Stimulated activated CD8-positive, alpha-beta memory T cell treated with anti-CD3 and anti-CD28 coated beads, Interleukin-4, amount 100 ng/mL, for 4 hours (primary cell): ENCODE results near the gene HDAC8.

Source experiments
- DNase-seq, 2 donors: peaks; one replicate each; pipeline ENCODE4 v3.0.0-alpha.2; 2020; ENCODE audit warnings: low read depth in 2 of 2, low spot score in 1 of 2

Gene HDAC8

GRCh38 chrX:72382202-72382595 lies 190.4 kb downstream of the HDAC8 start:
- DNase-seq: no peak

- DNase-seq: no peak
Observed at GRCh38 chrX:72381439-72382201, 191.0 kb downstream of the HDAC8 start.

GRCh38 chrX:72376124-72376523 lies 196.5 kb downstream of the HDAC8 start:
- no peak for DNase-seq

- no peak for DNase-seq
Observed at GRCh38 chrX:72373136-72373535, 199.5 kb downstream of the HDAC8 start.

GRCh38 chrX:72372735-72373134 lies 199.9 kb downstream of the HDAC8 start:
- no peak for DNase-seq

- no peak for DNase-seq
Observed at GRCh38 chrX:72371405-72371804, 201.2 kb downstream of the HDAC8 start.

GRCh38 chrX:72368796-72369195 lies 203.8 kb downstream of the HDAC8 start:
- no peak for DNase-seq

- no peak for DNase-seq
Observed at GRCh38 chrX:72367516-72367915, 205.1 kb downstream of the HDAC8 start.

- no peak for DNase-seq
Observed at GRCh38 chrX:72366701-72367454, 205.8 kb downstream of the HDAC8 start.

GRCh38 chrX:72366178-72366577 lies 206.5 kb downstream of the HDAC8 start:
- no peak for DNase-seq

- DNase-seq: no peak
Observed at GRCh38 chrX:72365126-72365525, 207.5 kb downstream of the HDAC8 start.

- no peak for DNase-seq
Observed at GRCh38 chrX:72360326-72360725, 212.3 kb downstream of the HDAC8 start.

- no peak for DNase-seq
Observed at GRCh38 chrX:72358313-72358712, 214.3 kb downstream of the HDAC8 start.

- DNase-seq: no peak
Observed at GRCh38 chrX:72352786-72353185, 219.9 kb downstream of the HDAC8 start.

GRCh38 chrX:72351606-72352334 lies 220.9 kb downstream of the HDAC8 start:
- no peak for DNase-seq

GRCh38 chrX:72349190-72349589 lies 223.5 kb downstream of the HDAC8 start:
- DNase-seq: no peak

GRCh38 chrX:72348247-72348979 lies 224.2 kb downstream of the HDAC8 start:
- no peak for DNase-seq

GRCh38 chrX:72347366-72347765 lies 225.3 kb downstream of the HDAC8 start:
- no peak for DNase-seq

- no peak for DNase-seq
Observed at GRCh38 chrX:72346302-72346949, 226.2 kb downstream of the HDAC8 start.

- DNase-seq: no peak
Observed at GRCh38 chrX:72340626-72341025, 232.0 kb downstream of the HDAC8 start.

- DNase-seq: no peak
Observed at GRCh38 chrX:72340041-72340440, 232.6 kb downstream of the HDAC8 start.
